K562 (cell line): ENCODE results near the gene LEO1. TPM values are rescaled to one million over a fixed set of nuclear protein-coding genes. Genes with fewer than 3 reads are reported as not detected.

Source experiments
- CBX5 ChIP-seq: IDR thresholded peaks from 2 replicates; pipeline ENCODE4 v1.6.1; 2014; ENCODE audit warnings: low read depth, borderline replicate concordance
- CHCHD3 ChIP-seq: fragments of 250-450 bp; sonication (Bioruptor Pico); IDR thresholded peaks from 2 replicates; pipeline ENCODE4 v2.1.2; 2022; ENCODE audit warnings: mild to moderate bottlenecking
- EGR1 ChIP-seq: fragments of 450-650 bp; conservative IDR thresholded peaks from 2 replicates; pipeline ENCODE4 v1.6.1; 2017; ENCODE audit warnings: mild to moderate bottlenecking
- ETV5 ChIP-seq: sonication (generic); formaldehyde crosslinking; IDR thresholded peaks from 2 replicates; pipeline ENCODE4 v1.4.0; 2020; ENCODE audit warnings: low read depth, mild to moderate bottlenecking, missing genetic modification reagents
- FIP1L1 ChIP-seq: fragments of 200-400 bp; formaldehyde crosslinking; IDR thresholded peaks from 2 replicates; pipeline ENCODE4 v1.6.1; 2018; ENCODE audit warnings: mild to moderate bottlenecking, low read depth, low read length; ENCODE audit not compliant: poor library complexity, severe bottlenecking
- HDAC1 ChIP-seq, 2 experiments: fragments of 450-650 bp; IDR thresholded peaks; 2 replicates each; pipeline ENCODE4 v1.6.1; 2016 to 2017; ENCODE audit warnings: inconsistent platforms in 1 of 2, mild to moderate bottlenecking in 1 of 2, moderate library complexity in 1 of 2
- HMGN3 ChIP-seq: IDR thresholded peaks from 2 replicates; pipeline ENCODE4 v1.6.1; 2011; ENCODE audit warnings: borderline replicate concordance, low read depth, mild to moderate bottlenecking, mixed read lengths, low read length; ENCODE audit not compliant: insufficient read length; ENCODE audit errors: extremely low read depth
- JUND ChIP-seq, 2 experiments: IDR thresholded peaks; 2 replicates in 1 of 2; 3 replicates in 1 of 2; pipeline ENCODE4 v1.6.1; 2011; ENCODE audit warnings: borderline replicate concordance in 2 of 2, low read depth in 2 of 2, low read length in 2 of 2, improper control_type of control experiment in 1 of 2, missing biosample characterization in 1 of 2, missing genetic modification characterization in 1 of 2, missing genetic modification reagents in 1 of 2
- KAT2B ChIP-seq: IDR thresholded peaks from one replicate; pipeline ENCODE4 v1.6.1; 2012; ENCODE audit warnings: low read depth, mild to moderate bottlenecking, control low read depth, inconsistent platforms, low read length, moderate library complexity
- KLF16 ChIP-seq: IDR thresholded peaks from 2 replicates; pipeline ENCODE4 v1.6.1; 2016; ENCODE audit warnings: antibody characterized with exemption
- NR3C1 ChIP-seq: sonication (generic); formaldehyde crosslinking; IDR thresholded peaks from 2 replicates; pipeline ENCODE4 v1.8.1; 2022; ENCODE audit warnings: missing genetic modification reagents
- POLR2A ChIP-seq: fragments of 450-650 bp; conservative IDR thresholded peaks from 2 replicates; pipeline ENCODE4 v1.6.1; 2016
- POLR3A ChIP-seq: IDR thresholded peaks from 2 replicates; pipeline ENCODE4 v1.6.1; 2011; ENCODE audit warnings: borderline replicate concordance, mild to moderate bottlenecking, moderate library complexity; ENCODE audit not compliant: insufficient read length, insufficient read depth; ENCODE audit errors: extremely low read depth
- PTBP1 ChIP-seq: fragments of 200-400 bp; formaldehyde crosslinking; IDR thresholded peaks from 2 replicates; pipeline ENCODE4 v1.6.1; 2017; ENCODE audit warnings: low read depth, low read length
- RFX1 ChIP-seq: fragments of 450-650 bp; IDR thresholded peaks from 2 replicates; pipeline ENCODE4 v1.6.1; 2016; ENCODE audit warnings: mild to moderate bottlenecking, moderate library complexity
- SRSF1 ChIP-seq: fragments of 200-400 bp; formaldehyde crosslinking; IDR thresholded peaks from 2 replicates; pipeline ENCODE4 v1.6.1; 2017; ENCODE audit warnings: mild to moderate bottlenecking, low read depth, low read length, moderate library complexity
- ZBTB12 ChIP-seq: fragments of 250-450 bp; sonication (Bioruptor Pico); IDR thresholded peaks from 2 replicates; pipeline ENCODE4 v1.4.0; 2020
- ZFP91 ChIP-seq: sonication (generic); formaldehyde crosslinking; IDR thresholded peaks from 2 replicates; pipeline ENCODE4 v1.8.0; 2022; ENCODE audit warnings: mild to moderate bottlenecking, missing genetic modification reagents
- ZNF551 ChIP-seq: fragments of 250-450 bp; sonication (Bioruptor Pico); IDR thresholded peaks from 2 replicates; pipeline ENCODE4 v1.5.0; 2021; ENCODE audit warnings: mild to moderate bottlenecking, moderate library complexity
- ZNF639 ChIP-seq, 2 experiments: fragments of 200-800 bp in 1 of 2; sonication (Bioruptor generic) in 1 of 2; sonication (generic) in 1 of 2; formaldehyde crosslinking in 1 of 2; IDR thresholded peaks in 1 of 2; conservative IDR thresholded peaks in 1 of 2; 2 replicates each; pipeline versions ENCODE4 v1.5.0 to v1.6.1; 2016 to 2020; ENCODE audit warnings: missing compliant biosample characterization in 1 of 2, missing genetic modification characterization in 1 of 2, missing genetic modification reagents in 1 of 2
- ZNF668 ChIP-seq: fragments of 250-450 bp; sonication (Bioruptor Pico); IDR thresholded peaks from 2 replicates; pipeline ENCODE4 v1.8.0; 2022; ENCODE audit warnings: mild to moderate bottlenecking, inconsistent platforms
- polyA plus RNA-seq, 8 experiments: library from polyadenylated mRNA; depleted of rRNA in 4 of 8; stranded (reverse) in 5 of 8; unstranded in 3 of 8; fragments of >200 nt; fragmentation: Nextera tagmentation in 2 of 8; fragmentation: Illumina TruSeq in 1 of 8; extraction: Ambion mirVana in 2 of 8; extraction: Trizol in 1 of 8; gene quantifications; 2 replicates each; pipeline versions ENCODE4 v1.2.1 to v1.2.3, GENCODE V29; 2011 to 2014; ENCODE audit warnings: inconsistent platforms in 1 of 8, missing spikeins in 1 of 8
- total RNA-seq, 7 experiments: library from RNA; depleted of rRNA in 6 of 7; stranded (reverse); fragments of >200 nt in 6 of 7; fragmentation: Illumina TruSeq in 2 of 7; extraction: Trizol in 2 of 7; gene quantifications; 2 replicates each; pipeline versions ENCODE4 v1.2.1 to v1.2.3, GENCODE V29; 2011 to 2021; ENCODE audit warnings: low replicate concordance in 1 of 7
- TF ChIP-seq, protein P1 (sequence below): sonication (generic); formaldehyde crosslinking; IDR thresholded peaks from 2 replicates; pipeline ENCODE4 v1.8.0; 2022; ENCODE audit warnings: missing genetic modification reagents, mild to moderate bottlenecking, borderline replicate concordance

The LEO1 gene
- total and polyA plus RNA-seq, 9 of the 15 experiments (the other 6 are each of a cell fraction or from before 2014, with no cell fraction given): 8.4 to 48.3 (median 37.9) TPM

DNA sequence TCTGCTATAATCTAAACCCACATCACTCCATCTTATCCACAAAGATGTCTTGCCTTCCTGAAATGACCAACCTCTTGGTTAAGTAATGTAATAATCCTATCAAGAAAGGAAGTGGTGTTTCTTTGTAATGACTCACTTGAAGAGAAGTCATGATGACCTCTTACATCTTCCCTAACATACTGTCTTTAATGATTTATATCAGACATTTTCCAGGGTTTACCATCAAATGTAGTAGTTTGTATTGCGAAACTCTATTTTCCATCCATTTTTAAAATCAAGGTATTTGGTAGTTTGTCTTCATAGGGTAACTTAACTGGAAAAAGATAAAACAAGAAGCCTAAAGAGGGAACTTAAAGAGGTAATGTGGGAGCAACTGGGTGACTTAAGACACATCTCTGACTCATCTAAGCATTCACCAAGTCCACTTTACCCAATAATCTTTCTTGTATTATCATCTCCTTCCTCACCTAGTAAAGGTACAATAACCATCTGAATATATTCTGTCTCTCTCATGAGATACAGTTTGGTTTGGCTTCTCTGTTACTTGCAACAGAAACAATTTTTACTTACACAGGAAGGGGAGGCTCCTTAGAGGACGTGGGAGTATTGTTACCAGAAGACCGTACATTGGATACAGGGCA lies 41.7 kb upstream of the LEO1 start (continued):
- TF ChIP-seq ETV5 (CRISPR knock-in tag) (no peak), POLR3A (no peak), SRSF1 (no peak), ZBTB12 (CRISPR knock-in tag) (no peak), ZNF639 (CRISPR knock-in tag; conservative IDR thresholded peaks at IDR 0.05 in 1 of 2, IDR thresholded peaks at IDR 0.05 in 1 of 2) (no peak), HMGN3 (no peak), CBX5 (no peak), RFX1 (no peak), POLR2A (no peak), ZNF668 (CRISPR knock-in tag) (no peak), KLF16 (no peak), JUND (IDR thresholded peaks at IDR 0.05; ENCODE audit: borderline replicate concordance, low read depth, low read length) (peak; percentile 52), JUND (tag; IDR thresholded peaks at IDR 0.05; ENCODE audit: borderline replicate concordance, low read depth, low read length) (peak; percentile 76; the same call in 2 of the 3 replicates), KAT2B (no peak), ZFP91 (CRISPR knock-in tag) (no peak), FIP1L1 (no peak), CHCHD3 (CRISPR knock-in tag) (no peak), EGR1 (peak; percentile 44), ZNF551 (no peak), HDAC1 (IDR thresholded peaks at IDR 0.05) (no peak), PTBP1 (no peak), NR3C1 (CRISPR knock-in tag) (no peak)
- TF ChIP-seq, protein P1, sequence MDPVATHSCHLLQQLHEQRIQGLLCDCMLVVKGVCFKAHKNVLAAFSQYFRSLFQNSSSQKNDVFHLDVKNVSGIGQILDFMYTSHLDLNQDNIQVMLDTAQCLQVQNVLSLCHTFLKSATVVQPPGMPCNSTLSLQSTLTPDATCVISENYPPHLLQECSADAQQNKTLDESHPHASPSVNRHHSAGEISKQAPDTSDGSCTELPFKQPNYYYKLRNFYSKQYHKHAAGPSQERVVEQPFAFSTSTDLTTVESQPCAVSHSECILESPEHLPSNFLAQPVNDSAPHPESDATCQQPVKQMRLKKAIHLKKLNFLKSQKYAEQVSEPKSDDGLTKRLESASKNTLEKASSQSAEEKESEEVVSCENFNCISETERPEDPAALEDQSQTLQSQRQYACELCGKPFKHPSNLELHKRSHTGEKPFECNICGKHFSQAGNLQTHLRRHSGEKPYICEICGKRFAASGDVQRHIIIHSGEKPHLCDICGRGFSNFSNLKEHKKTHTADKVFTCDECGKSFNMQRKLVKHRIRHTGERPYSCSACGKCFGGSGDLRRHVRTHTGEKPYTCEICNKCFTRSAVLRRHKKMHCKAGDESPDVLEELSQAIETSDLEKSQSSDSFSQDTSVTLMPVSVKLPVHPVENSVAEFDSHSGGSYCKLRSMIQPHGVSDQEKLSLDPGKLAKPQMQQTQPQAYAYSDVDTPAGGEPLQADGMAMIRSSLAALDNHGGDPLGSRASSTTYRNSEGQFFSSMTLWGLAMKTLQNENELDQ (CRISPR knock-in tag): no peak
